Measurements from ENCODE around the gene OSBPL7. TPM values are rescaled to one million over a fixed set of nuclear protein-coding genes. Genes with fewer than 3 reads are reported as not detected.

The OSBPL7 gene
- total RNA-seq, 1 experiment from 2014 or later: 20.5 TPM

DNA sequence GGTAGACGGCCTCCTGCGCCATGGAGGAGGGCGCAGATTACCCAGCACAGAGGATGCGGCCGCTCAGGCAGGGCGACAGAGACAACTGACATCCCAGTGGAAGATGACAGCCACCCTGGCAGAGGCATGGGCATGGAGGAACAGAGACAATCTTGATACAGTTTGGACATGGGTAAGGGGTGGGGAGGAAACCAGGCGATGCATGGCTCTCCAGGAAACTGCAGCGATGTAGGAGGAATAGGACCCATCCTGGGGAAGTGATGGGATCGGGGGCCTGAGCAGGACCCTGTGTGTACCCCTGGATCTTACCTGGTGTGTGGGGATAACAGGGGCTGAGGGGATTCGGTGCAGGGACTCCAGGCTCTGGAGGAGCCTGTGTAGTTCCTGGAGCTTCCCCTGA is 4.6 kb downstream of the OSBPL7 start:
- Histone ChIP-seq H3K4me3 (replicated peaks in 1 of 2; ENCODE audit: low read depth in 1 of 2, low read length in 2 of 2) (no peak overlapping the region), H3K9me2 (ENCODE audit: insufficient read depth) (no peaks in the 10 kb centered on the region), H3K27ac (ENCODE audit: low read depth, low read length) (no peak overlapping the region), H3K9me3 (ENCODE audit: control insufficient read depth in 1 of 2, insufficient read depth in 1 of 2, low read depth in 1 of 2, low read length in 2 of 2) (no peaks in the 10 kb centered on the region), H2AFZ (ENCODE audit: low read depth, low read length, poor library complexity, severe bottlenecking) (no peak overlapping the region), H4K20me1 (ENCODE audit: insufficient read depth) (no peaks in the 10 kb centered on the region), H3K36me3 (ENCODE audit: control insufficient read depth in 1 of 2, insufficient read depth in 2 of 2, low read length in 2 of 2) (peaks cover 0 to 2% of the 10 kb centered on the region in 2 experiments; a peak in 2 of 4 replicates), H3K9ac (ENCODE audit: low read length) (no peak overlapping the region), H3K4me2 (ENCODE audit: low read length) (no peak overlapping the region), H3K79me2 (ENCODE audit: insufficient read depth, low read length) (no peaks in the 10 kb centered on the region), H3K27me3 (ENCODE audit: insufficient read depth, low read length) (no peaks in the 10 kb centered on the region), H3K4me1 (ENCODE audit: control insufficient read depth in 1 of 2, insufficient read depth in 2 of 2, low read length in 2 of 2) (peaks cover 12 to 23% of the 10 kb centered on the region in 2 experiments)
- no peak for ATAC-seq
- BruUV-seq (replicated peaks): no TSS peak
- intact Hi-C loops (cut with micrococcal nuclease): no loop called here
- ChIA-PET CTCF (no interaction called here), POLR2A (no interaction called here), RAD21 (ENCODE audit: low non-redundant PET in 1 of 2, low total read pairs in 2 of 2, uncharacterized antibody in 2 of 2, unreplicated experiment in 2 of 2) (no interaction called here)
- no peak for DNase-seq (ENCODE audit: low read depth, low spot score)
- no peak for TF ChIP-seq CBX3 (IDR thresholded peaks at IDR 0.05; ENCODE audit: low read depth)
- no peak for TF ChIP-seq JUND (IDR thresholded peaks at IDR 0.05)
- no peak for TF ChIP-seq POLR2AphosphoS5 (IDR thresholded peaks at IDR 0.05; ENCODE audit: low read depth, low read length)
- TF ChIP-seq ELF1 (IDR thresholded peaks at IDR 0.05; ENCODE audit: borderline replicate concordance, low read depth): no peak
- TF ChIP-seq, protein P1, sequence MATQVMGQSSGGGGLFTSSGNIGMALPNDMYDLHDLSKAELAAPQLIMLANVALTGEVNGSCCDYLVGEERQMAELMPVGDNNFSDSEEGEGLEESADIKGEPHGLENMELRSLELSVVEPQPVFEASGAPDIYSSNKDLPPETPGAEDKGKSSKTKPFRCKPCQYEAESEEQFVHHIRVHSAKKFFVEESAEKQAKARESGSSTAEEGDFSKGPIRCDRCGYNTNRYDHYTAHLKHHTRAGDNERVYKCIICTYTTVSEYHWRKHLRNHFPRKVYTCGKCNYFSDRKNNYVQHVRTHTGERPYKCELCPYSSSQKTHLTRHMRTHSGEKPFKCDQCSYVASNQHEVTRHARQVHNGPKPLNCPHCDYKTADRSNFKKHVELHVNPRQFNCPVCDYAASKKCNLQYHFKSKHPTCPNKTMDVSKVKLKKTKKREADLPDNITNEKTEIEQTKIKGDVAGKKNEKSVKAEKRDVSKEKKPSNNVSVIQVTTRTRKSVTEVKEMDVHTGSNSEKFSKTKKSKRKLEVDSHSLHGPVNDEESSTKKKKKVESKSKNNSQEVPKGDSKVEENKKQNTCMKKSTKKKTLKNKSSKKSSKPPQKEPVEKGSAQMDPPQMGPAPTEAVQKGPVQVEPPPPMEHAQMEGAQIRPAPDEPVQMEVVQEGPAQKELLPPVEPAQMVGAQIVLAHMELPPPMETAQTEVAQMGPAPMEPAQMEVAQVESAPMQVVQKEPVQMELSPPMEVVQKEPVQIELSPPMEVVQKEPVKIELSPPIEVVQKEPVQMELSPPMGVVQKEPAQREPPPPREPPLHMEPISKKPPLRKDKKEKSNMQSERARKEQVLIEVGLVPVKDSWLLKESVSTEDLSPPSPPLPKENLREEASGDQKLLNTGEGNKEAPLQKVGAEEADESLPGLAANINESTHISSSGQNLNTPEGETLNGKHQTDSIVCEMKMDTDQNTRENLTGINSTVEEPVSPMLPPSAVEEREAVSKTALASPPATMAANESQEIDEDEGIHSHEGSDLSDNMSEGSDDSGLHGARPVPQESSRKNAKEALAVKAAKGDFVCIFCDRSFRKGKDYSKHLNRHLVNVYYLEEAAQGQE (IDR thresholded peaks at IDR 0.05; ENCODE audit: low read depth): no peak
- TF ChIP-seq, protein P2, sequence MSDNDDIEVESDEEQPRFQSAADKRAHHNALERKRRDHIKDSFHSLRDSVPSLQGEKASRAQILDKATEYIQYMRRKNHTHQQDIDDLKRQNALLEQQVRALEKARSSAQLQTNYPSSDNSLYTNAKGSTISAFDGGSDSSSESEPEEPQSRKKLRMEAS (IDR thresholded peaks at IDR 0.05): no peak
- TF ChIP-seq SRF (IDR thresholded peaks at IDR 0.05; ENCODE audit: low read depth): no peak
- TF ChIP-seq, protein P3, sequence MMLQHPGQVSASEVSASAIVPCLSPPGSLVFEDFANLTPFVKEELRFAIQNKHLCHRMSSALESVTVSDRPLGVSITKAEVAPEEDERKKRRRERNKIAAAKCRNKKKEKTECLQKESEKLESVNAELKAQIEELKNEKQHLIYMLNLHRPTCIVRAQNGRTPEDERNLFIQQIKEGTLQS (IDR thresholded peaks at IDR 0.05): no peak
- TF ChIP-seq EGR1 (IDR thresholded peaks at IDR 0.05; ENCODE audit: low read depth): no peak

Measured in HCT116 (cell line).